ENCODE measurements around the gene MOGAT3.
A peak's percentile ranks its signal among the peaks of the same experiment; 100 is the strongest.

The MOGAT3 gene

DNA sequence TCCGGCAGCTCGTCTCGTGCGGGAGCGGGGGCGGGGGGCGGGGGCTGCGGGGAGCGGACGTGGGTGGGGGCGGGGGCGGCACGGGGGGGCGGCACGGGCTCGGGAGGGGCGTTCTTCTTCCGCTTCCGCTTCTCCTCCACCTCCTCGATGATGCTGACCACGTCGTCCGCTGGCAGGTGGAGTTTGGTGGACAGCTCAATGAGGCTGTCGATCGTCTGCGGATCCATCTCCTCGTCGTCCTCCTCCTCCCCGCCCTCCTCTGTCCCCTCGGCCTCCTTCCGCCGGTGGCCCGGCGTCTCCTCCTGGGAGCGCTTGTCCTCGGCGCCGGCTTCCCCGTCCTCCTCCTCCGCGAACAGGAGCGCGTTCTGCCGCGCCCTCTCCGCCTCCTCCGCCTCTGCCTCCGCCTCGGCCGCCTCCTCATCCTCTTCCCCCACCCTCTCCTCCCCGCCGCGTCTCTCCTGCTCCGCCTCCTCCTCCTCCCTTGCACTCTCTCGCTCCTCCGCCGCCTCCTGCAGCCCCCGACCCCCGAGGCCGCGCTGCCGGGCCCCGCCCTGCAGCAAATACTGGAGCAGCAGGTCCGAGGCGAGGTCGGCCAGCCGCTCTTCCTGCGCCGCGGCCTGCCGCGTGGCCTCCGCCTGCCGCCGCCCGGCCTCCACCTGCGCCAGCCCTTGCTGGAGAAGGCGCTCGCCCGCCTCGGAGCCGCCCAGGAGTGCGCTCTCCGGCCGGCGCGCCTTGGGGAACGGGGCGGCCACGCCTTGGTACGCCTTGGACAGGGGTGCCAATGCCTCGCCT lies 37.4 kb downstream of the MOGAT3 start:
- Histone ChIP-seq H3K4me1 (ENCODE audit: control insufficient read depth, low read depth, low read length) (peaks cover 5% of the 10 kb centered on the region), H3K27me3 (ENCODE audit: insufficient read depth, low read length, poor library complexity) (peaks cover 13% of the 10 kb centered on the region), H3K4me3 (ENCODE audit: low read length) (no peak overlapping the region), H3K27ac (ENCODE audit: low read depth, low read length) (no peak overlapping the region), H4K8ac (ENCODE audit: low read depth, low read length) (no peak overlapping the region), H3K9ac (ENCODE audit: low read length) (peak overlapping the region; percentile 58), H3K23ac (ENCODE audit: low read length) (peak overlapping the region; percentile 39), H3K79me1 (ENCODE audit: low read length) (no peaks in the 10 kb centered on the region), H3K4me2 (ENCODE audit: low read length) (peak overlapping the region; percentile 78), H3K36me3 (ENCODE audit: control insufficient read depth, insufficient read depth, low read length) (no peaks in the 10 kb centered on the region), H2BK15ac (replicated peaks; ENCODE audit: low read depth) (no peak overlapping the region), H4K5ac (ENCODE audit: low read length) (no peak overlapping the region), H3K56ac (ENCODE audit: low read length) (peak overlapping the region; percentile 86), H3K4ac (ENCODE audit: low read depth, low read length) (no peak overlapping the region), H3K79me2 (ENCODE audit: control insufficient read depth, insufficient read depth, low read length) (no peaks in the 10 kb centered on the region), H2BK120ac (ENCODE audit: low read depth, low read length) (no peak overlapping the region), H2AK5ac (ENCODE audit: low read length) (no peak overlapping the region), H2BK5ac (ENCODE audit: low read length) (no peak overlapping the region), H3K18ac (ENCODE audit: low read length) (no peak overlapping the region)
- peak; percentile 60 for DNase-seq
- WGBS (ENCODE audit: extremely low coverage, insufficient coverage, low lambda C conversion rate) = no CpG with 5 or more reads among the region's 92 CpGs

GRCh38 chr7:101162551-101163278 lies 38.1 kb downstream of the MOGAT3 start:
- Histone ChIP-seq H3K4me1 (ENCODE audit: control insufficient read depth, low read depth, low read length) (peaks cover 5% of the 10 kb centered on the region), H2BK5ac (ENCODE audit: low read length) (no peak overlapping the region), H2AK5ac (ENCODE audit: low read length) (no peak overlapping the region), H4K5ac (ENCODE audit: low read length) (no peak overlapping the region), H3K4ac (ENCODE audit: low read depth, low read length) (no peak overlapping the region), H3K27me3 (ENCODE audit: insufficient read depth, low read length, poor library complexity) (peaks cover 7% of the 10 kb centered on the region), H3K23ac (ENCODE audit: low read length) (no peak overlapping the region), H2BK120ac (ENCODE audit: low read depth, low read length) (no peak overlapping the region), H2BK15ac (replicated peaks; ENCODE audit: low read depth) (no peak overlapping the region), H3K27ac (ENCODE audit: low read depth, low read length) (peak overlapping the region; percentile 45), H3K36me3 (ENCODE audit: control insufficient read depth, insufficient read depth, low read length) (no peaks in the 10 kb centered on the region), H3K79me1 (ENCODE audit: low read length) (no peaks in the 10 kb centered on the region), H3K9ac (ENCODE audit: low read length) (peak overlapping the region; percentile 66), H3K18ac (ENCODE audit: low read length) (peak overlapping the region; percentile 44), H3K79me2 (ENCODE audit: control insufficient read depth, insufficient read depth, low read length) (no peaks in the 10 kb centered on the region), H4K8ac (ENCODE audit: low read depth, low read length) (no peak overlapping the region), H3K4me2 (ENCODE audit: low read length) (peak overlapping the region; percentile 67), H3K56ac (ENCODE audit: low read length) (peak overlapping the region; percentile 86), H3K4me3 (ENCODE audit: low read length) (peak overlapping the region; percentile 4)
- no CpG with 5 or more reads among the region's 74 CpGs for WGBS (ENCODE audit: extremely low coverage, insufficient coverage, low lambda C conversion rate)
- peak; percentile 82 for DNase-seq

DNA sequence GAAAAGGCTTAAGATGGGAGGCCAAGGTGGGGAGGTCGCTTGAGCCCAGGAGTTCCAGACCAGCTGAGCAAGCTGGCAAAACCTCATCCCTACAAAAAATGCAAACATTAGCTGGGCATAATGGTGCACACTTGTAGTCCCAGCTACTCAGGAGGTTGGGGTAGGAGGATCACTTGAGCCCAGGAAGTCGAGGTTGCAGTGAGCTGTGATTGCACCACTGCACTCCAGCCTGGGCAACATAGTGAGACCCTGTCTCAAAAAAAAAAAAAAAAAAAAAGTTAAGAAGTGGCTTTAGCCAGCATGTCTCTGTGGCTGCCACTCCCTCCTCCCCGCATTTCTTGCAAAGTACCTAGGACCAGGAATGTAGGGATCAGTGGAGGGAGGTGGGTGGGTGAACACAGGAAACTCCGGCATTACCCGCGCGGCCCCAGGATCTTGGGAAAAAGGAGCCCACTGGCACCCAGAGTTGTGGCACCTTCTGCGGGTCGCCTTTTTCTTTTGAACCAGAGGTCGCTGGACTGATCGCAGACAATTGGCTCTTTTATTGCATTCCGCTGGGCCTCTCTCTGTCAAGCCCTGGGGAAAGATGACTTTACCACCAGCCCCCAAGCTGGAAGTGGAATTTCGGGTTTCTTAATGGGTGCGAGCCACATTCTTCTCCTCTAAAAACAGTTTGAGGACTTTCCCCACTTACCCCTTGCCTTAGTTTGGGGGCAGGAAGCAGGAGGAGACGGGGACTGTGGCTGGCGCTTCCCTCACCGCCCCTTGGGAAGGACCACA lies 39.0 kb downstream of the MOGAT3 start:
- no CpG with 5 or more reads among the region's 17 CpGs for WGBS (ENCODE audit: extremely low coverage, insufficient coverage, low lambda C conversion rate)
- Histone ChIP-seq H3K4ac (ENCODE audit: low read depth, low read length) (no peak overlapping the region), H3K27me3 (ENCODE audit: insufficient read depth, low read length, poor library complexity) (peaks cover 7% of the 10 kb centered on the region), H4K8ac (ENCODE audit: low read depth, low read length) (no peak overlapping the region), H3K79me2 (ENCODE audit: control insufficient read depth, insufficient read depth, low read length) (no peaks in the 10 kb centered on the region), H2AK5ac (ENCODE audit: low read length) (no peak overlapping the region), H3K18ac (ENCODE audit: low read length) (no peak overlapping the region), H3K4me1 (ENCODE audit: control insufficient read depth, low read depth, low read length) (peaks cover 4% of the 10 kb centered on the region), H4K5ac (ENCODE audit: low read length) (no peak overlapping the region), H2BK5ac (ENCODE audit: low read length) (no peak overlapping the region), H3K79me1 (ENCODE audit: low read length) (no peaks in the 10 kb centered on the region), H2BK120ac (ENCODE audit: low read depth, low read length) (no peak overlapping the region), H2BK15ac (replicated peaks; ENCODE audit: low read depth) (no peak overlapping the region), H3K4me2 (ENCODE audit: low read length) (no peak overlapping the region), H3K23ac (ENCODE audit: low read length) (no peak overlapping the region), H3K56ac (ENCODE audit: low read length) (peak overlapping the region; percentile 69), H3K27ac (ENCODE audit: low read depth, low read length) (peak overlapping the region; percentile 45), H3K4me3 (ENCODE audit: low read length) (no peak overlapping the region), H3K36me3 (ENCODE audit: control insufficient read depth, insufficient read depth, low read length) (no peaks in the 10 kb centered on the region), H3K9ac (ENCODE audit: low read length) (no peak overlapping the region)
- peak; percentile 59 for DNase-seq

DNA sequence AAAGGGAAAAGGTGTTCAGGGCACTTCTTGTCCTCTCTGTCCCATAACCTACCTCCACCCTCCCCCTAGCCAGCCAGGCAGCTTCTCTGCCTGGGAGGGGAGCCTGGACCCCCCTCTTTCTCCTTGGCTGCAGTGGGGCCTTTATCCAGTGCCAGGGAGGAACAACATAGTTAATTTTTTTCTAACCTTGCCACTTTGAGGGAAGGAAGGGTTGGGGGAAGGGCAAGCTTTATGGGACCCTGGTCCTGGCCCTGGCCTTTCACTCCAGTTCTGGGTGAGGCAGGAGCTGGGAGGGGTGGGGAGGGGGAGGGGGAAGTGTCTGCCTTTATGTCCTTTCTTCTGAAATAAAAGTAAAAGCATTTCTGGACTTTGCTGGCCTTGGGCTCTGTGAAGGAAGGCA lies 39.9 kb downstream of the MOGAT3 start:
- no peak overlapping the region for H3K27ac ChIP-seq (ENCODE audit: low read depth, low read length)
- H3K56ac ChIP-seq (ENCODE audit: low read length) = no peak overlapping the region
- H3K18ac ChIP-seq (ENCODE audit: low read length) = no peak overlapping the region
- no peak overlapping the region for H2BK5ac ChIP-seq (ENCODE audit: low read length)
- DNase-seq = peak; percentile 35
- no peaks in the 10 kb centered on the region for H3K36me3 ChIP-seq (ENCODE audit: control insufficient read depth, insufficient read depth, low read length)
- H2BK120ac ChIP-seq (ENCODE audit: low read depth, low read length) = no peak overlapping the region
- H4K5ac ChIP-seq (ENCODE audit: low read length) = no peak overlapping the region
- H2AK5ac ChIP-seq (ENCODE audit: low read length) = no peak overlapping the region
- H3K4ac ChIP-seq (ENCODE audit: low read depth, low read length) = no peak overlapping the region
- H3K79me1 ChIP-seq (ENCODE audit: low read length) = no peaks in the 10 kb centered on the region
- H3K4me1 ChIP-seq (ENCODE audit: control insufficient read depth, low read depth, low read length) = peaks cover 5% of the 10 kb centered on the region
- no peak overlapping the region for H4K8ac ChIP-seq (ENCODE audit: low read depth, low read length)
- H2BK15ac ChIP-seq (replicated peaks; ENCODE audit: low read depth) = no peak overlapping the region
- H3K23ac ChIP-seq (ENCODE audit: low read length) = no peak overlapping the region
- no peak overlapping the region for H3K9ac ChIP-seq (ENCODE audit: low read length)
- H3K79me2 ChIP-seq (ENCODE audit: control insufficient read depth, insufficient read depth, low read length) = no peaks in the 10 kb centered on the region
- H3K27me3 ChIP-seq (ENCODE audit: insufficient read depth, low read length, poor library complexity) = peaks cover 7% of the 10 kb centered on the region
- no peak overlapping the region for H3K4me3 ChIP-seq (ENCODE audit: low read length)
- no peak overlapping the region for H3K4me2 ChIP-seq (ENCODE audit: low read length)

GRCh38 chr7:101159696-101160674 lies 40.9 kb downstream of the MOGAT3 start:
- Histone ChIP-seq H3K36me3 (ENCODE audit: control insufficient read depth, insufficient read depth, low read length) (no peaks in the 10 kb centered on the region), H4K5ac (ENCODE audit: low read length) (no peak overlapping the region), H4K8ac (ENCODE audit: low read depth, low read length) (no peak overlapping the region), H3K18ac (ENCODE audit: low read length) (no peak overlapping the region), H2BK5ac (ENCODE audit: low read length) (no peak overlapping the region), H3K27me3 (ENCODE audit: insufficient read depth, low read length, poor library complexity) (peaks cover 5% of the 10 kb centered on the region), H3K23ac (ENCODE audit: low read length) (no peak overlapping the region), H3K56ac (ENCODE audit: low read length) (peak overlapping the region; percentile 6), H3K79me2 (ENCODE audit: control insufficient read depth, insufficient read depth, low read length) (no peaks in the 10 kb centered on the region), H3K9ac (ENCODE audit: low read length) (no peak overlapping the region), H3K4me3 (ENCODE audit: low read length) (no peak overlapping the region), H2AK5ac (ENCODE audit: low read length) (no peak overlapping the region), H3K27ac (ENCODE audit: low read depth, low read length) (no peak overlapping the region), H3K4ac (ENCODE audit: low read depth, low read length) (no peak overlapping the region), H2BK120ac (ENCODE audit: low read depth, low read length) (no peak overlapping the region), H3K4me2 (ENCODE audit: low read length) (no peak overlapping the region), H2BK15ac (replicated peaks; ENCODE audit: low read depth) (no peak overlapping the region), H3K4me1 (ENCODE audit: control insufficient read depth, low read depth, low read length) (peaks cover 5% of the 10 kb centered on the region), H3K79me1 (ENCODE audit: low read length) (no peaks in the 10 kb centered on the region)
- peak; percentile 60 for DNase-seq
- no CpG with 5 or more reads among the region's 31 CpGs for WGBS (ENCODE audit: extremely low coverage, insufficient coverage, low lambda C conversion rate)

Data from mesendoderm (in vitro differentiated cells).